Measurements from ENCODE around the gene FAM110C. TPM values are rescaled to one million over a fixed set of nuclear protein-coding genes. Genes with fewer than 3 reads are reported as not detected.
"Not testable (repeated sequence)": the region's sequence is repeated elsewhere in the genome, so short reads cannot be mapped to it uniquely, and the experiment has no call there.

FAM110C gene
- total RNA-seq, 1 donor from 2014 or later = 11.7 TPM

DNA sequence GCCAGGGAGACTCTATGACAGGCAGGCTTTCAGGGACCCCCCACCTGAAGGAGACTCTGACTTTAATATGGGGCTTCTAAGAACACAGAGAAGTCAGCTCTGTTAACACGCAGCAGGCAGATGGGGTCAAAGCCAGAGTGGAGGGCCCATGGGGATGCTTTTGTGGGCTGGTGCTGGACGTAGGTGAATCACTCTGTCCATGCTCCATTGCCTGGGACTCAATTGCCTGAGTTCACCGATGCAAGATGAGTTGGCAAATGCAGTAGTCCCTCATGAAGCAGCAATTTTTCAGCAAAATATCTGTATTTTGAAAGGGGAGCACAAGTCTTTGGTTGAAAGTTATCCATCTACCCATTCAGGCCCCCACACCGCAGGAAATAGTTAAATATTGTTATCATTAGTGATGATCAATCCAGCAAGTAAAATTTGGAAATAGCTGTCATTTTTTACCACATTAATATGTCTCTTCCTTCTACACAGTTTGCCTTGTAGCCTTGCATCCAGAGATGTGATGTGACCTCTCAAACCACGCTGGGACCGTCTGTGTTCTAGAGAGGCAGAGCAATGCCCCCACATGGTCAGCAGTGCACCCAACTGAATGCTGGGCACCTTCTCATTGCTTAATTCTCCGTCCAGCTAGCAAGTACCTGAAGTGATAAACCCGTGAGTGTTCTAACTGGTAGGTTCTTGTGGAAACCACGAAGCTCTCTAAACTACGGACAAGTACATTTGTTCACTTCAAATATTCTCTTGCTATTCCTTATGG lies 34.8 kb upstream of the FAM110C start:
- no peak for DNase-seq (ENCODE audit: low read depth)
- TF ChIP-seq, protein P1, sequence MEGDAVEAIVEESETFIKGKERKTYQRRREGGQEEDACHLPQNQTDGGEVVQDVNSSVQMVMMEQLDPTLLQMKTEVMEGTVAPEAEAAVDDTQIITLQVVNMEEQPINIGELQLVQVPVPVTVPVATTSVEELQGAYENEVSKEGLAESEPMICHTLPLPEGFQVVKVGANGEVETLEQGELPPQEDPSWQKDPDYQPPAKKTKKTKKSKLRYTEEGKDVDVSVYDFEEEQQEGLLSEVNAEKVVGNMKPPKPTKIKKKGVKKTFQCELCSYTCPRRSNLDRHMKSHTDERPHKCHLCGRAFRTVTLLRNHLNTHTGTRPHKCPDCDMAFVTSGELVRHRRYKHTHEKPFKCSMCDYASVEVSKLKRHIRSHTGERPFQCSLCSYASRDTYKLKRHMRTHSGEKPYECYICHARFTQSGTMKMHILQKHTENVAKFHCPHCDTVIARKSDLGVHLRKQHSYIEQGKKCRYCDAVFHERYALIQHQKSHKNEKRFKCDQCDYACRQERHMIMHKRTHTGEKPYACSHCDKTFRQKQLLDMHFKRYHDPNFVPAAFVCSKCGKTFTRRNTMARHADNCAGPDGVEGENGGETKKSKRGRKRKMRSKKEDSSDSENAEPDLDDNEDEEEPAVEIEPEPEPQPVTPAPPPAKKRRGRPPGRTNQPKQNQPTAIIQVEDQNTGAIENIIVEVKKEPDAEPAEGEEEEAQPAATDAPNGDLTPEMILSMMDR (IDR thresholded peaks at IDR 0.05; ENCODE audit: insufficient read depth, low read length, poor library complexity, severe bottlenecking) = no peak
- H3K27me3 ChIP-seq (ENCODE audit: control insufficient read depth, insufficient read depth, low read length) = no peaks in the 10 kb centered on the region
- H3K4me3 ChIP-seq (ENCODE audit: low read depth, low read length) = no peak overlapping the region
- H3K36me3 ChIP-seq (ENCODE audit: control insufficient read depth, insufficient read depth, low read length) = no peaks in the 10 kb centered on the region

DNA sequence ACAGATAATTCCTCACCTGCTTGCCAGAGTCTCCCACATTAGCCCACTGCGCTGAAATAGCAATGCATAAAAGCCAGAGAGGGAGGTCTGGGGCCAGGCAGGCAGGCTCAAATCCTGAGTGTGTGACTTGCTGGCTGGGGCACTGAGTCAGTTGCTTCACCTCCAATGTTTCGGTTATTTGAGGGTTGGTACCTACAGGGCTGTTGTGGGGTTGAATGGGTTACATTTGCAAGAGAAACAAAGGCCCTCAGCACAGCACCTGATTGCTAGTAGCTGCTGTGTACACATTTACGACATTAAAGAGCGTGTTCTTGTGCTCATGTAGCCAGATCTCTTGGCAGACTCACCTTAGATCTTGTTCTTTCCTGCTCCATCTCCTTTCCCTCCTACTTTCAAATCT lies 34.1 kb upstream of the FAM110C start:
- Histone ChIP-seq H3K4me3 (ENCODE audit: low read depth, low read length) (no peak overlapping the region), H3K36me3 (ENCODE audit: control insufficient read depth, insufficient read depth, low read length) (no peaks in the 10 kb centered on the region), H3K27me3 (ENCODE audit: control insufficient read depth, insufficient read depth, low read length) (no peaks in the 10 kb centered on the region)
- DNase-seq (ENCODE audit: low read depth) = no peak
- TF ChIP-seq, protein P1 (IDR thresholded peaks at IDR 0.05; ENCODE audit: insufficient read depth, low read length, poor library complexity, severe bottlenecking) = no peak

DNA sequence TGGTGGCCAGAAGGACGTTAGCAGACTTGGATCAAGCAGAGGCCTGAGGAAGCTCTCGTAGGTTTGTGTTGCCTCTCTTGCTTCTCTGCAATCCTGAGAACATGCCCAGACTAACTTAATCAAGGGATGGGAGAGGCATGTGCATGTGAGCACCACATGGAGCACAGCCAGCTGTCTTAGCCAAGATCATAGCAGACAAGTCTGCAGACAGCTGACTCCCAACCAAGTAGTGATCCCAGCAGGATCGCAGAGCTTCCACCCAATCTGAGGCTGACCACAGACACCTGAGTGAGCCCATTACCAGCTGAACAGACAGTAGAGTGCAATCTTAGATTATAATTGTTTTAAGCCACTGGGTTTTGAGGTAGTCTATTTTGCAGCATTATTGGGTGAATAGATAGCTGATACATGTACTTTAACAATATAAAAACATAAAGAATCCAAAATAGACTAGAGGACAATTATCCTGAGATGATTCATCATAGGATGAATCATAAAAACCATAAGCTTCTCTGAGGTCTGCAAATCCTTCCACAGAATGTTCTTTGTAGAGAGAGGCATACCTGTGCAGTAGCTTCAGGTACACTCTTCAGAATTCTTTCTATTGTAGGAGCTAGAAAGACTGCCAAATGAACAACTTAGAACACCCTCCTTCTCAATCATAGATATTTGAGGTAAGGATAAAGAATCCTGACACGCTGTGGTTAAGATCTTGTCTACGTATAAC lies 25.2 kb upstream of the FAM110C start:
- TF ChIP-seq, protein P1 (IDR thresholded peaks at IDR 0.05; ENCODE audit: insufficient read depth, low read length, poor library complexity, severe bottlenecking) = no peak
- no peak overlapping the region for H3K4me3 ChIP-seq (ENCODE audit: low read depth, low read length)
- no peak for DNase-seq (ENCODE audit: low read depth)
- H3K36me3 ChIP-seq (ENCODE audit: control insufficient read depth, insufficient read depth, low read length) = no peaks in the 10 kb centered on the region
- no peaks in the 10 kb centered on the region for H3K27me3 ChIP-seq (ENCODE audit: control insufficient read depth, insufficient read depth, low read length)

GRCh38 chr2:69366-70344 lies 23.4 kb upstream of the FAM110C start:
- Histone ChIP-seq H3K27me3 (ENCODE audit: control insufficient read depth, insufficient read depth, low read length) (no peaks in the 10 kb centered on the region), H3K36me3 (ENCODE audit: control insufficient read depth, insufficient read depth, low read length) (no peaks in the 10 kb centered on the region), H3K4me3 (ENCODE audit: low read depth, low read length) (no peak overlapping the region)
- no peak for DNase-seq (ENCODE audit: low read depth)
- TF ChIP-seq, protein P1 (IDR thresholded peaks at IDR 0.05; ENCODE audit: insufficient read depth, low read length, poor library complexity, severe bottlenecking) = no peak

DNA sequence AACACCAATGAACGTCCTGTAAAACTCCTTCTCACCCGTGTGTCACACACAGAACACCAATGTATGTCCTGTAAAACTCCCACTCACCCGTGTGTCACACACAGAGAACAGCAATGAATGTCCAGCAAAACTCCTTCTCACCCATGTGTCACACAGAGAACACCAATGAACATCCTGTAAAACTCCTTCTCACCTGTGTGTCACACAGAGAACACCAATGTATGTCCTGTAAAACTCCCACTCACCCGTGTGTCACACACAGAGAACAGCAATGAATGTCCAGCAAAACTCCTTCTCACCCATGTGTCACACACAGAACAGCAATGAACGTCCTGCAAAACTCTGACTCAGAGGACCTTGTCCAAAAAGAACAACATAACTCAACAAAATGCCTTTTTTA lies 22.3 kb upstream of the FAM110C start:
- not testable (repeated sequence) for H3K36me3 ChIP-seq (ENCODE audit: control insufficient read depth, insufficient read depth, low read length); H3K27me3 ChIP-seq (ENCODE audit: control insufficient read depth, insufficient read depth, low read length); H3K4me3 ChIP-seq (ENCODE audit: low read depth, low read length); DNase-seq (ENCODE audit: low read depth)

- no peak for DNase-seq (ENCODE audit: low read depth)
- no peaks in the 10 kb centered on the region for H3K27me3 ChIP-seq (ENCODE audit: control insufficient read depth, insufficient read depth, low read length)
- TF ChIP-seq, protein P1 (IDR thresholded peaks at IDR 0.05; ENCODE audit: insufficient read depth, low read length, poor library complexity, severe bottlenecking) = no peak
Measured at GRCh38 chr2:66853-67252, 20.5 kb upstream of the FAM110C start.

More at GRCh38 chr2:66853-67252, 20.5 kb upstream of the FAM110C start:
- Histone ChIP-seq H3K4me3 (ENCODE audit: low read depth, low read length) (no peak overlapping the region), H3K36me3 (ENCODE audit: control insufficient read depth, insufficient read depth, low read length) (no peaks in the 10 kb centered on the region)
